EH (cell line): Measurements from ENCODE around the gene AMER3.
A peak's percentile ranks its signal among the peaks of the same experiment; 100 is the strongest.

Experiments
- DNase-seq: peaks from one replicate; pipeline ENCODE4 v3.0.0-alpha.2; 2015; ENCODE audit warnings: low read depth

AMER3 gene

DNA sequence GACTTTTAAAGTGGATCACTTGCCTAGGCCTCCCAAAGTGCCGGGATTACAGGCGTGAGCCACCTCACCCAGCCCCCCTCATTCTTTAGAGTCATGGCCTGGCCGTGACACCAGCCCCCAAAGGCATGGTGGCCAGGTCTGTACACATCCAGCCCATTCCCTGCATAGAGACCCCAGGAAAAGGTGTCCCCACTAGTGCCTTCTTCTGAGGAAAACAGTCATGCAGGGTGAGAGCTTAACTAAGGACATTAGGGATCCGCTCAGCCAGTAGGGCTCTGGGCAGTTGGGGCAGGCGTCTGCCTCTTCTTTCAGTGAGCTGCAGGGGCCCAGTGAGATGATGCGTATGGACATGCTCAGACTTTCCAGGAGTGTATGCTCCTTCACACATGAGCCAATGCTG, 5.7 kb upstream of the AMER3 start:
- no peak for DNase-seq

DNA sequence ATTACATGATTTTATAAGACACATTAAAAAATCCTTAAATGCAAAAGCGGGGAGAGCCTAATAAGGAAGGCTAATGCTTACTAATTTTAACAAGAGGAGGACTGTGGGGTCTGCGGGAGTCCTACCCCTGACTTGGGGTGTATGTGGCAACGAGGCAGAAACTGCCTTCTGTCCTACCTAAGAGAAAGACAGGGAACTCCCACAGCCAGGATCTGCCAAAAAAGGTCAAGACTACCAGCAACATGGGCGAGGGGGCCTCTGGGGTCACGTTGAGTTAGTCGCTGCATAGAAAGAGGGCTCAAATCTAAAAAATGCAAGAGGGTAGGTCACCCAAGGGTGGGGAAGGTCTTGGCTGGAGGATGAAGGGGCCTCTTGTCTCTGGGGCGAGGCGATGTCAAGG, 529 bp upstream of the AMER3 start:
- no peak for DNase-seq

DNA sequence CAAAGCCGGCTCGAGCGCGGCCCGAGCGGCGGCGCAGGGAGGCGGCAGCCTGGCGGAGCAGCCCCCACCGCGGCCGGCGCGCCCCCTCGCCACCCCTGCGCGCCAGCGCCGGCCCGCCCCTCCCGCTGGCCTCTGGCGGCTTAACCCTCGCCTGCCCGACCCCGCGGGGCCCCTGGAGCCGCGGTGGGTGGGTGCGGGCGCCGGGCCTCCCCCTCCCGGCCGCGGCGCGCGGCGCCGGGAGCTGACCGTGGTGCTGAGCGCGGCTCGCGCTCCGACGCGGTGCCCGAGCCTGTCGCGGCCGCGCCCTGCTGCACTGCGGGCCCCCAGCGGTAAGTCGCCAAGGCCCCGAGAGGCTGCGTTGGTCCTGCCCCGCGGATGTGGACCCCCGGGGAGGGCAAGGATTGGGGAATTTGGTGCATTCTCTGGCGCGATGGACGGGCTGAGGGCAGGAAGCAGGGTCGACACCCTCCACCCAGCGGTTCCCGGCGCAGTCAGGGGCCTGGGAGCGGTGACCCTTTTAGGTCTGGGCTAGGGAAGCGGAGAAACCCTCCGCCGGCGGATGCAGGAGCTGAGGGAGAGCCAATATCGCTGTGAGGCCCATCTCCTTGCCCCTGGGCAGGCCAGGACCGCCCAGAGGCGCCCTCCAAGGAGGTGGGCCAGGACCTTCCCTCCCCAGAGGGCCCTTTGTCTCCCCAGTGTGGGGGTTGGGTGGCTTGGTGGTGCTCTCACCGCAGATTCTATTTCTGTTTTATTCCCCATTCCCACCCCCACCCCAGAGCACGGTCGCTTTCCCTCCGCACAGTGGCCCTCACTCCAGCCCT, 923 bp downstream of the AMER3 start:
- peak; percentile 9 for DNase-seq

DNA sequence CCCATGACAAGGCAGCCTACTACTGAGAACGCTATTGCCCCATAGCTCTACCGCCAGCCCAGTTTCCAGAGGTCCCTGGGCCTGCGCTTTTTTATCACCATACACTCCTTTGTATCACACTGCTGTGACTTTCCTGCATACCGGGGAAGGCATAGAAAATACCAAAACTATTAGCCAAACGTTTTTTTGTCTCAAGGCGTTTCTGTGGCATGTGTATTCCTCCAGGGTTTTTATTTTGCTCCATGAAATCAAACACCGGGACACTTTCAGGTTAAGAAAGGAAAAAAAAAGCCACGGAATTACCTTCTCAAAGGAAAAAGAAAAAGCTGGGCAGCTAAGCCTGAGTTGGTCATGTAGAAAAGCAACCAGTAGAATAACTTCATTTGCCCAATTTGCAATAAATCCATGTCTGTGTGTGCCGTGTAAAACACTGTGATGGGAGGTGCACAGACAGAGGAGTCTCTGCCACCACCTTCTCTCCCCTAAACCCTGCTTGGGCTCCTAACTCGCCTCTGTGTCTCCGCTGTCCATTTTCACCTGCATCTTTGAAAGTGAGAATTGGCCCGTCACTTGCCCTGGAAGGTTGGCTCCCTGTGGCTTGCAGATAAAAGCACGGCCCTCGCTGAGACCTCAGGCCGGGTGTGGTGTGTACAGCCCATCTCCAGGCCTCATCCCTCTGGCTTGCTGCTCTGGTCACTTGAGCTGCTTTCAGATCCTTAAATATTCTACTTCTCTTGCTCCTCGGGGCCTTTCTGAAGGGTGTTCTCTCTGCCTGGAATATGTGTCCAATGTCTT, 1.7 kb downstream of the AMER3 start:
- no peak for DNase-seq

DNA sequence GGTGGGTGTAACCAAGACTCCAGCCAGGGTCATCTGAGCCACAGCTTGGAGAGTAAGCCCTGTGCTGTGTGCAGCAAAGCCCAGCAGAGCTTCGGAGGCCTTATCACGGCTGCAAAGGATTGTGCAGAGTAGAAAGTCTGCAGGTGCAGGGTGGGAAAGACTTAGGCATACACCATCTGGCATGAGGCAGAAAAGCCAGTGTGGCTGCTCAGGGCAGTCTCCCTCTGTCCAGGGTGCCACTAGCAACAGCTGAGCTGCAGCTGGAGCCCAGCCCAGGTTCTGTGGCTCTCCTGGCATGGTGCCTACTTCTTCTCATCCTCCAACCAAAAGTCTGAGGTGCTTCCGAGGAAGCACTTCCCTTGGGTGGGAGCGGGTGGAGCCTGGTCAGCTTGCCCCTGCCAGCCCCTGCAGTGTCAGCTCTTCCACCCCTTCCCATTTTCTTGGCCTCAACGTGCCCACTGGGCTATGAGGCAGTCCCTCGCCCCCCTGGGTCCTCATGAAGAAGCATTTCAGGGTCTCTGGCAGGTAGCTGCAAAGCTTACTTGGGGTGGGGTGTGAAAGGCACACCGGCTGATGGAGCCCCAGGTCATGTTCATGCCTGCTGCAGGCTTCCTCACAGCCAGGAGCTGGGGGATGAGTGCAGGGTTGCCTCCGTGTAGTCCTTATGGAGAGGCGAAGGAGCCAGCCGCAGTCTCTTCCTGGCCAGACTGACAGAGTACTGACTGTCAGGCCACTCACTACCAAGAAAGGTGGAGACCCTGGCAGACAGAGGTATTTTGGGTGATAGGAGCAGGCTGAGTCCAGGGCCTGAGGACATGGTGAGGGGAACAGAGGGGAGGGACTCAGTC, 4.8 kb downstream of the AMER3 start:
- peak; percentile 9 for DNase-seq

DNA sequence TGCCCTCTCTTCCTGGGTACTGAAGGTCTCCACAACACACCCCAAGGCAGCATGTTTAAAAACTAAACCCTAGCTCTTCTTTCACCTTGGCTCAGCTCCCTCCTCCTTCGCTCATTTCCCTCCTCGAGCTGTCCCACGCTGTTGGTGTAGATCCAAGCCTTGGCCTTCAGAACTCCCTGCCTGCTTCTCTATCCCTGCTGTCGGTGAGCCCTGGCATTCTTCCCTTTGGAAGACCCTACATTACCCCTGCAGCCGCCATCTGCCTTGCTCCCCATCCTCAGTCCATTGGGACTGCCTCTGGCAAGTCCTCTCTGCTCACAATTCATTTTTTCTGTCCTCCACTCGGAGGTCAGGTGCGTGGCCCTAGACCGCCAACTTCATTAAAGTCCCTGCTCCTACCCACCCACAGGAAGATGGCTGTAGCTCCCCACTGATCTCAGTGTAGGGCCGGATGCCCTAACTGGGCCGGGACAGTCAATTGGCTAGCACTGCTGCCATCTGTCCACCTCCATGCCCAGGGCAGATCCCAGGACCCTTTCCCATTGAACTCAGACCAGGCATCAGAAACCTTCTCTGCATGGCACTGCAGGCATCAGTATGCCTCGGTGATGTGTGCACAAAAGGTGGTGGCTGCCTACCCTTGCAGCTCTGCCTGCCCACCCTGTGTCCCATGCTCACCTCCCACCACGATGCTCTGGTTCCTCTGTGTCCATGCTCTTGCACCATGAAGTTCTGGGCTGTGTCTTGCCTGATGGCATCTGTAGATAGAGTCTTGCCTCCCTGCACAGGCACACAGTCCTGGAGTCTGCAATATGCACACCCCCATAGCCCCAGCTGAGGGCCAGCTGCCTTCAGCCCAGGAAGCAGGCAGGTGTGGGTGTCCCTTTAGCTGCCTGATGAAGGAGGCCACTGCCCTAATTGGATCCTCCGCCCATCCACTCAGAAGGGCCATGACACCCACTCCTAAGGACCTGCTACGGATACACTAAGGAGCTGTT, 5.7 kb downstream of the AMER3 start:
- DNase-seq, result no peak

DNA sequence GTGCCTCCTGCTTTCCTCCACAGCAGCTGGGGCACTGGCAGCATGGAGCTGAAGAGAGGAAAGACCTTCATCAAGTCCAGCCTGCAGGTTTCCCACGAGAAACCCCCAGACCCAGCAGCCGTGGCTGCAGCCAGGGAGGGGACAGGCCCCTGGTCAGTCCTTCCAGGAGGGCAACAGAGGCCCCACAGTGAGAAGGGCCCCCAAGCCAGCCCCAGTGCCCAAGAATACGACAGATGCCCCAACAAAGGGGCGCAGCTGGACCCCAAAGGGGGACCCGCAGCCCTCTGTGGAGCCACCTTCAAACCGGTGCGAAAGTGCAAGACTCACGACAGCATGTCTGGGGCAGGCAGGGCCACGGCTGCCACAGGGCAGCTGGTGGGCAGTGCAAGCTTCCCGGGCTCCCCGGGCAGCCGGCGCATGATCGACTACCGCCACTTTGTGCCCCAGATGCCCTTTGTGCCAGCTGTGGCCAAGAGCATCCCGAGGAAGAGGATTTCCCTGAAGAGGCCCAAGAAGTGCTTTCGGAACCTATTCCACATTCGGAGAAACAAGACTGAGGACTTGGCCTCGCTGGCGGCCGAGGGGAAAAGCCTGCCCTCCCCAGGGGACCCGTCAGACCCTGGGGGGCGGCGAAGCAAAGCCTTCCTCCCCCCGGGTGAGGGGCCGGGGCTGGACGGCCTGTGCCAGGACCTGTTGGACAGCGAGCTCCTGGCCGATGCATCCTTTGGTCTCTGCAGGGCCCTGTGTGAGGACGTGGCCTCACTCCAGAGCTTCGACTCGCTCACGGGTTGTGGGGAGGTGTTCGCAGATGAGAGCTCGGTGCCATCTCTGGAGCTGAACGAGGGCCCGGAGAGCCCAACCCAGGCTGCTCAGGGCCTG, 6.9 kb downstream of the AMER3 start:
- no peak for DNase-seq

DNA sequence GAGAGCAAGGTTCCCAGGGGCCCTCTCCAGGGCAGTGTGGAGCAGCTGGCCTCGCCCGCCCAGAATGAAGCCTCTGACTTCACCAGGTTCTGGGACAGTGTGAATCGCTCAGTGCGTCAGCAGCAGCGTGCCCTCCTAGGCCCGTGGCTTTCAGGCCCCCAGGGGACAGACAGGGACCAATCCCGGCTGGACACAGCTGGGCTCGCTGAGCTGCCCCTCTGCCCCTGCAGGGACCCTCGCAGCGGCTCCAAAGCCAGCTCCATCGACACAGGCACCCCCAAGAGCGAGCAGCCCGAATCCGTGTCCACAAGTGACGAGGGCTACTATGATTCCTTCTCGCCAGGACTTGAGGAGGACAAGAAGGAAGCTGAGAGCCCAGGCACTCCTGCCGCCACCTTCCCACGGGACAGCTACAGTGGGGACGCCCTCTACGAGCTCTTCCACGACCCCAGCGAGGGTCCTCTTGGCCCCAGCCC, 7.6 kb downstream of the AMER3 start:
- no peak for DNase-seq

DNA sequence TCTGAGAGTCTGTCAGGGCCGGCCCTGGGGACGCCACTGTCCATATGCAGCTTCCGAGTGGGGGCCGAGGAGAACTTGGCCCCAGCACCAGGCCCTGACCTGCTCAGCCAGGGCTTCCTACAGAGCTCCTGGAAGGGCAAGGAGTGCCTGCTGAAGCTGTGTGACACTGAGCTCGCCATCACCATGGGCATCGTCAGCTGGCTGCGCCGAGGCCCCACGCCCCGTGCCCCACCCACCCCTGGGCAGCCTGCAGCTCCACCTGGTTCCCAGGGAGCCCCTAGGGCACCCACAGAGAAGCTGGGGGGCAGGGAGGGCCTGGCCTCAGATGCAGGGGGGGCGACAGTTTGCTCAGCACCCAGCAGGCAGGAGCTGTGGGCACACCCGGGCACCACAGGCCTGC, 8.1 kb downstream of the AMER3 start:
- no peak for DNase-seq

DNA sequence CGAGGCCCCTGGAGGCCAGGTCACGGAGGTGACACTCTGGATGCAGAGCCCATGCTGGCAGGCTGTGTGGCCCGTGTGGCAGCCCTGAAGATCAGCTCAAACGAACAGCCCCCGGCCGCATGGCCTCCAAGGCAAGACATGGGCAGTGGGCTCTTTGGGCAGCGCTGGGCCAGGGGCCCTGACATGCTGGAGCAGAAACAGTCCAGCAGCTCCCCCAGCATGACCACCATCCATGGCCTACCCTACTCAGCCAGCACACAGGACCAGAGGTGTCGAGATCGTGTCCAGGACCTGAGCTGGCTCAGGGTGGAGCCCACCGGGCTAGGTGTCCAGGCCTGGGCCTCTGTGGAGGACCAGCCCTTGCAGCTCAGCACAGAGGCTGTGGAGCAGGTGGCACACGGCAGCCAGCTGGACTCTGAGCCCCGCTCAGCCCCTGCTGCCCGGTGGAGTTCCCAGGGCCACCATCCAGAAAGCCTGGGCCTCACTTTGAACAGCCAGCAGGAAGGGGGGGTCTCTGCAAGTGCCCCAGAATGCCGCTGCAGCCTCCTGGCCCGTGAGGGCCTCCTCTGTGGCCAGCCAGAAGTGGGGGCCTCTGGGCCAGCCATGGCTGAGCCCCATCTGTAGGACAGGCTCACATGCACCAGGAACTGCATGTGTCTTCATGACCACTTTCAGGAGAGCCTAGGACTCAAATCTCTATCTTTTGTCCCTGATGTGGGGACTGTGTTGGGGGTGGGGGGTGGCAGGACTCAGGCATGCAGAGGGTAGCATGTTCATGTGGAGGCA, 8.9 kb downstream of the AMER3 start:
- DNase-seq, result no peak

DNA sequence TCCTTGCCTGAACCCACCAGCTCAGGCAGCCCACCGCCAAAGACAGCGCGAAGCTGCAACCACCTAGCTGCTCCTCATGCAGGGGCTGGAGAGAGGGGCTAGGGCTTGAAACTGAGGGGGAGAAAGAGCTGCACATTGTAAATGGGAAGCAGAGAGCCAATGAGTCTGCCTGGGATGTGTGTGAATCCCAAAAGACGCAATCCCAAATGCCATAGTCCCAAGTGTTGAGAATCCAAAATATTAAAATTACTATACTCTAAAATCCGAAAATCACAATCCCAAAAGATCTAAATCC, 9.4 kb downstream of the AMER3 start:
- DNase-seq, result no peak

DNA sequence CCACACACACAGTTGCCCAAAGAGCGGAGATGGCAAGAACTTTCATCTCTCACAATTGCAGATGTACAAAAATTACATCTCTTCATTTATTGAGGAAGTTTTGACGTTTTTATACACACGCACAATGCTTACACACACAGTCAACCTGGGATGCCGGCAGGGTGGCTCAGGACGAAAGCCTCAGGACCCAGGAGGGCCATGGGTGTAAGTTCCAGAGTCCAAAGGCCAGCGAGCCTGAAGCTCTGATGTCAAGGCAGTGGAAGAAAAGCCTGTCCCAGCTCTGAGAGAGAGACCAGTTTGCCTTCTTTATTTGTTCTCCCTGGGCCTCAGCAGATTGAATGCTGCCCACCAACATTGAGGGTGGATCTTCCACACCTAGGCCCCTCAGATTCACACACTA, 10.1 kb downstream of the AMER3 start:
- DNase-seq, result no peak

DNA sequence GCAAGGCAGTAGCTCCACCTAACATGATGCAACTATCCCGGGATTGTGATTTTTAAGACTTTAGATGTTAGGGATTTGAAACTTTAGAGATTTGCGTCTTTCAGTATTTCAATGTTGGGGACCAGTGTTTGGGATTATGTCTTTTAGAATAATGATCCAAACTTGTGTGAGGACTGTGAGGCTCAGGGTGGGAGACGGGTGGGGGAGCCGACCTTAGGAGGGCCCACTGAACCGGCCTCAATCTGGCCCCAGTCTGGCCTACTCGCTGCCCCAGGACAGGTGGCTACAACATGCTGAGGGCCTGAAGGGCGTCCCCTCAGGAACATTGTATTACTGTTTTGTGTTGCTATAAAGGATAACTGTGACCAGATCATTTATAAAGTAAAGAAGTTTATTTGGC, 10.7 kb downstream of the AMER3 start:
- no peak for DNase-seq

DNA sequence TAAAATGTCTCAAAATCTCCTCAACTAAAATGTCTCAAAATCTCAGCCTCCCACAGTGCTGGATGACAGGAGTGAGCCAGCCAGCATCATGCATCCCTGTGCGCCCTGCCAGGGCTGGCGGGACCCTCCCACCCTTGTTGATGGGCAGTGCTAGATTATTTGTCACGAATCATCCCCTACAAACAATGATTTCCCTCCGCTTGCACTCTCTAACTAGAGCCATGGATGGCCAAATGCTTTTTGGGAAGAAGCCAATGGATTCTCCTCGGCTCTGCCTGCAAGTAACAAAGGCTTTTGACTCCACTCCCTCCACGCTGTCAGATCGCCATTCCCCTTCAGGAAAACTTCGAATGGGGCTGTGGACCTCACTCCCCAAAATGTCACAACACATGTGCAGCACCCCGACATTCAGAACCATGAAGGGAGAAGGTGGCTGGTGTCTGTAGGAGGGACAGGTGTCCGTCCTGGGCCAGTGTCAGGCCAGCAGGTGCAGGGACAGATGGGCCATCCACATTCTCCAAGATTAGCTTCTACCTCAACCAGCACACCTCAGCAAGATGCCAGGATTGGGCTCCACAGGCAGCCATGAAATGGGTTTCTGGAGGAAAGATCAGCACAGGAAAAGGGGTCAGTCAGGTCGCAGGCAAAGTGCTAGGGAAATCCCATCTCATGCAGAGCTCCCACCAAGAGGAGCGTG, 11.5 kb downstream of the AMER3 start:
- DNase-seq, result no peak

DNA sequence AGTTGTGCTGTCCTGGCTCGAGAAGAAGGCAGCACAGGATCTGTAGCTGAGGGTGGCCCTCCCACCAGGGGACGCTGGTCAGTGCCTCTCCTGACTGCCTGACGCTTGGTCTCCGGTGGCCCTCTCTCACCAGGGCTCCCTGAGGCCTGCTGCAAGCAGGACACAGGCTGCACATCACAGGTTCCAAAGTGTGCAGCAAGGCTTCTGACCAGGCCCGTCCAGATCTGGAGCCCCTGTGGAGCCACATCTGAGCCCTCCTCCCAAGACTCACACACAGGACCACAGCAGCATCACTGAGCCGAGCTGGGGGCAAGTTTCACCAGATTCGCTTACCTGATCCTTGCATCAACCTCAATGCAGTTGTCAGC, 12.1 kb downstream of the AMER3 start:
- no peak for DNase-seq

DNA sequence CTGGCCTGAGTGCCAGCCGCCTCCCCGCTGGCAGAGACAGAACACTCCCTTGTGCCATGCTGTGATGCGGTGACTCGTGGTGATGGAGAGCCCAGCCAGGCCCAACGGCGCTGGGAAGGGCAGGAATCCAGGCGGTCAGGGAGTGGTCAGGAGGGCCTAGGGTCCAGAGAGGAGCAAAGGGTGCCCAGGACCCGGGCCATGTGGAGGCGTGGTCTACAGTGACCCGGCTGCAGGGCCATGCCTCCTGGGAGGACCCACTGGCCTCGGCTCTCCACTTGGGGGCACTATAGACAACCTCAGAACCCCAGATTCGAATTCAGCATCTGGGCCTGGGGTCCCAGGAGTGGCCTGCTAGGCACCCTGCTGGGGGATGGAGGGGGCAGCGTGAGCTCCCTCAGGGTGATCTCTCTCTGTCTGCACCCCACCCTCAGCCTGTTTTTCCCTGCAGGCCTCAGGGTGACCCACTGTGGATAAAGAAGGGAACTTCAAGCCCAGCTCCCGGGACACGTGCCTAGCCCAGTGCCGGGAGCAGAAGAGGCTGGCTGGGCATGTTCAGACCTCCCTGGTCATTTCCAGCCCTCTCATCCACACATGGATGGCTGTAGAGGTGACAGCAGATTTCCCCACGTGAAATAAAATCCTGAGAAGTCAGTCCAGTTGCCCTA, 13.0 kb downstream of the AMER3 start:
- DNase-seq, result no peak

DNA sequence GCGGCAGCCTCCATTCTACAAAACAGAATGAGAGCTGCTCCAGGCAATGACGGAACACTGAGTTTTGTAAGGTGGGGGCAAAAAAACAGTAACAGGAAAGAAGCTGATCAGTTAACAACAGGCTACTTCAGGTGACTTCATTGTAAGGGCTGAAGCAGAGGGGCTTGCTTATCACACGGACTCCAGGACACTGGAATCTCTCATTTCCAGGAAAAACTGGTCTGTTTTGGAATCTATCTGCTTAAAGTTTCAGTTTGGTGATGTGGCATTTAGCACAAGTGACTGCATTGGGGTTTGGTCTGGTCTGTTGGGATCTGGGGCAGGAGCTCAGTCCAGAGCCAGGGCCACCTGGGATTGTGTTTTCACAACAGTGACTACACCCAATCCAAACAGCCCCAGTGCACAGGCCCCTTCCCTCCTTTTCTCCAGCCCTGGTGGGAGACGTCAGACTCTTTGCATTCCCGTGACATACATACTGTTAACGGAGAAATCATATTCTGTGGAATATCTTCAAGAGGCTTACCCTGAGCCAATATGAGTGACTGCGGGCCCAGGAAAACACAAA, 14.1 kb downstream of the AMER3 start:
- no peak for DNase-seq

DNA sequence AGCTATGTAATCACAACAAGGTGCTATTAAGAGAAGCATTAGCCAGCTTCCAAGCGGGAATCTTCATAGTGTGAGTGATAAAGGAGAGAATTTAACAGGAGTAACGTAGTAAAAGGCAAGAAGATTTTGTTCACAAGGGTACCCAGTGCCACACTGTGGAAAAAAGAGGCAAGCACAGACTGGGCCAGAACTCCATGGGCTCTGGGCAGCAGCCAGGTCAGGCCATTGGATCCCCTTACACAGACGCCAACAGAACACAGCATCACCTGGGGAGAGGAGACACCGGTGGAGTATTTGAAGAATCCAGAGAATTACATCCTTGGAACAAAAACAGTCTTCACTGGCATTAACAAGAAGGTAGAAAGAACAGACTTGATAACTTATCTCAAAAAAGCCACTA, 21.2 kb downstream of the AMER3 start:
- no peak for DNase-seq
